K562 (cell line): ENCODE data around the gene PLAGL1. TPM values are rescaled to one million over a fixed set of nuclear protein-coding genes. Genes with fewer than 3 reads are reported as not detected.

Source experiments
- ATAC-seq: fragments of 200-7000 bp; cut with Tn5 transposase; 3 replicates; pipeline ENCODE4 v1.9.1; 2020; ENCODE audit warnings: moderate library complexity
- BruUV-seq: library from RNA; stranded (reverse); fragments of 400-500 nt; replicated peaks from 2 replicates; lab custom pipeline; 2021; lab: Mats Ljungman, UMichigan
- CTCF ChIA-PET: fragments of 300-600 bp; formaldehyde crosslinking; extraction: SDS; loops from one replicate; lab custom pipeline; 2021; ENCODE audit warnings: low intra/inter-chr PET ratio; lab: Yijun Ruan, JAX
- POLR2A ChIA-PET: fragments of 300-600, 350-650 bp; sonication (Branson Sonifier 250); formaldehyde crosslinking; extraction: SDS; loops from one replicate; lab custom pipeline; 2021; ENCODE audit warnings: antibody characterized with exemption, inconsistent platforms; lab: Yijun Ruan, JAX
- DNase-seq, 4 experiments: peaks; one replicate each; pipeline versions ENCODE4 v3.0.0 to v3.0.0-alpha.2; 2011 to 2018; ENCODE audit warnings: low spot score in 3 of 4, mixed read lengths in 3 of 4; ENCODE audit errors: extremely low read depth in 1 of 4
- FAIRE-seq: peaks from 2 replicates; lab custom pipeline; 2011; peaks lifted over from hg19 to GRCh38; lab: Jason Lieb, UNC
- H2AFZ ChIP-seq: 2 replicates; pipeline ENCODE4 v1.6.0; 2011; ENCODE audit warnings: low read depth, low read length, control low read depth, inconsistent platforms
- H3K27ac ChIP-seq: fragments of 200-600 bp; 3 replicates; pipeline ENCODE4 v1.8.0; 2011; ENCODE audit warnings: low read depth, mild to moderate bottlenecking, control low read depth, inconsistent platforms, low read length, moderate library complexity, mixed read lengths; ENCODE audit errors: extremely low read depth
- H3K27me3 ChIP-seq, 2 experiments: fragments of 300-600 bp in 1 of 2; 2 replicates in 1 of 2; 3 replicates in 1 of 2; pipeline versions ENCODE4 v1.6.0 to v1.8.0; 2011; ENCODE audit warnings: inconsistent platforms in 2 of 2, low read length in 2 of 2, mild to moderate bottlenecking in 1 of 2, mixed read lengths in 1 of 2, moderate library complexity in 1 of 2; ENCODE audit not compliant: control insufficient read depth in 2 of 2, insufficient read depth in 2 of 2
- H3K36me3 ChIP-seq: fragments of 300-600 bp; 3 replicates; pipeline ENCODE4 v1.8.0; 2011; ENCODE audit warnings: mild to moderate bottlenecking, low read length, inconsistent platforms; ENCODE audit not compliant: control insufficient read depth, insufficient read depth
- H3K4me1 ChIP-seq, 2 experiments: fragments of 200-600 bp in 1 of 2; replicated peaks in 1 of 2; 2 replicates in 1 of 2; 3 replicates in 1 of 2; pipeline versions ENCODE4 v1.5.1 to v1.8.0; 2011; ENCODE audit warnings: inconsistent platforms in 2 of 2, low read length in 2 of 2, mild to moderate bottlenecking in 1 of 2, mixed read lengths in 1 of 2, moderate library complexity in 1 of 2; ENCODE audit not compliant: control insufficient read depth in 2 of 2, insufficient read depth in 2 of 2
- H3K4me2 ChIP-seq: 2 replicates; pipeline ENCODE4 v1.6.1; 2011; ENCODE audit warnings: low read length, control low read depth, inconsistent platforms, mixed read lengths; ENCODE audit not compliant: insufficient read depth
- H3K4me3 ChIP-seq: fragments of 200-600 bp; sonication (generic), shearing (Covaris generic); 2 replicates; pipeline ENCODE4 v1.5.1; 2016; ENCODE audit warnings: control low read depth, inconsistent platforms
- H3K79me2 ChIP-seq: fragments of 200-600 bp; 3 replicates; pipeline ENCODE4 v1.8.0; 2011; ENCODE audit warnings: low read length, inconsistent platforms; ENCODE audit not compliant: control insufficient read depth, insufficient read depth
- H3K9ac ChIP-seq, 2 experiments: 2 replicates each; pipeline versions ENCODE4 v1.6.0 to v1.6.1; 2011; ENCODE audit warnings: low read depth in 2 of 2, low read length in 2 of 2, control low read depth in 1 of 2, inconsistent platforms in 1 of 2, mild to moderate bottlenecking in 1 of 2, mixed read lengths in 1 of 2; ENCODE audit not compliant: insufficient read depth in 1 of 2
- H3K9me1 ChIP-seq: one replicate; pipeline ENCODE4 v1.6.0; 2011; ENCODE audit warnings: inconsistent platforms, mild to moderate bottlenecking, low read length, moderate library complexity; ENCODE audit not compliant: control insufficient read depth, insufficient read depth
- H3K9me3 ChIP-seq: replicated peaks from 2 replicates; pipeline ENCODE4 v1.5.1; 2011; ENCODE audit warnings: low read depth, low read length, inconsistent platforms; ENCODE audit not compliant: control insufficient read depth, insufficient read depth
- H4K20me1 ChIP-seq: replicated peaks from 2 replicates; pipeline ENCODE4 v1.6.1; 2011; ENCODE audit warnings: low read length, inconsistent platforms, mixed read lengths; ENCODE audit not compliant: control insufficient read depth, insufficient read depth
- CBFA2T2 ChIP-seq: fragments of 450-650 bp; conservative IDR thresholded peaks from 2 replicates; pipeline ENCODE4 v1.6.1; 2017; ENCODE audit warnings: mild to moderate bottlenecking
- MAX ChIP-seq: sonication (generic); formaldehyde crosslinking; IDR thresholded peaks from 2 replicates; pipeline ENCODE4 v1.9.0; 2022; ENCODE audit warnings: mild to moderate bottlenecking, missing genetic modification reagents
- MCM3 ChIP-seq: fragments of 450-650 bp; IDR thresholded peaks from 2 replicates; pipeline ENCODE4 v1.6.1; 2016
- MEIS2 ChIP-seq: fragments of 450-650 bp; IDR thresholded peaks from 2 replicates; pipeline ENCODE4 v1.6.1; 2014; ENCODE audit warnings: mild to moderate bottlenecking; ENCODE audit not compliant: partially characterized antibody
- NR2C2 ChIP-seq, 2 experiments: fragments of 200-800 bp in 1 of 2; sonication (Bioruptor generic) in 1 of 2; sonication (generic) in 1 of 2; formaldehyde crosslinking in 1 of 2; IDR thresholded peaks; 2 replicates each; pipeline versions ENCODE4 v1.6.1 to v1.8.0; 2016 to 2022; ENCODE audit warnings: mild to moderate bottlenecking in 1 of 2, missing compliant biosample characterization in 1 of 2, missing genetic modification characterization in 1 of 2, missing genetic modification reagents in 1 of 2
- PBX2 ChIP-seq, 2 experiments: IDR thresholded peaks in 1 of 2; conservative IDR thresholded peaks in 1 of 2; 2 replicates each; pipeline ENCODE4 v1.6.1; 2016; ENCODE audit warnings: low read depth in 2 of 2, mild to moderate bottlenecking in 1 of 2, missing compliant biosample characterization in 1 of 2, missing genetic modification characterization in 1 of 2, moderate library complexity in 1 of 2
- PKNOX1 ChIP-seq: fragments of 450-650 bp; IDR thresholded peaks from 2 replicates; pipeline ENCODE4 v1.6.1; 2016
- PTRF ChIP-seq: fragments of 450-650 bp; IDR thresholded peaks from 2 replicates; pipeline ENCODE4 v1.6.1; 2016; ENCODE audit warnings: mild to moderate bottlenecking, missing genetic modification characterization, missing compliant biosample characterization
- USF2 ChIP-seq: sonication (generic); formaldehyde crosslinking; IDR thresholded peaks from 2 replicates; pipeline ENCODE4 v1.5.0; 2020; ENCODE audit warnings: missing genetic modification reagents
- ZNF778 ChIP-seq: fragments of 450-650 bp; formaldehyde crosslinking; IDR thresholded peaks from 2 replicates; pipeline ENCODE4 v1.4.0; 2020; ENCODE audit warnings: mild to moderate bottlenecking, moderate library complexity
- WGBS: fragments of 100-300 bp; shearing (Covaris generic); methylation state at CpG from one replicate; pipeline ENCODE4 v1.1.6; 2016; ENCODE audit warnings: low coverage, mixed read lengths; ENCODE audit not compliant: insufficient coverage; ENCODE audit errors: missing lambda C conversion rate; 5-methylcytosine and 5-hydroxymethylcytosine counted together
- in situ Hi-C: fragments of 300-500 bp; cut with MboI; formaldehyde crosslinking; loops from 4 replicates; pipeline ENCODE4 v1.15.0; 2018; ENCODE audit warnings: inconsistent platforms, mixed read lengths
- intact Hi-C: fragments of 100-400 bp; cut with micrococcal nuclease; formaldehyde crosslinking; loops from 2 replicates; pipeline ENCODE4 v1.14.2; 2022
- polyA plus RNA-seq, 8 experiments: library from polyadenylated mRNA; depleted of rRNA in 4 of 8; stranded (reverse) in 5 of 8; unstranded in 3 of 8; fragments of >200 nt; fragmentation: Nextera tagmentation in 2 of 8; fragmentation: Illumina TruSeq in 1 of 8; extraction: Ambion mirVana in 2 of 8; extraction: Trizol in 1 of 8; gene quantifications; 2 replicates each; pipeline versions ENCODE4 v1.2.1 to v1.2.3, GENCODE V29; 2011 to 2014; ENCODE audit warnings: inconsistent platforms in 1 of 8, missing spikeins in 1 of 8
- total RNA-seq, 7 experiments: library from RNA; depleted of rRNA in 6 of 7; stranded (reverse); fragments of >200 nt in 6 of 7; fragmentation: Illumina TruSeq in 2 of 7; extraction: Trizol in 2 of 7; gene quantifications; 2 replicates each; pipeline versions ENCODE4 v1.2.1 to v1.2.3, GENCODE V29; 2011 to 2021; ENCODE audit warnings: low replicate concordance in 1 of 7

Gene PLAGL1
- total and polyA plus RNA-seq, 9 of the 15 experiments (the other 6 are each of a cell fraction or from before 2014, with no cell fraction given), result 4.9 to 29.6 (median 13.2) TPM

- TF ChIP-seq MCM3, result no peak
- no peak for TF ChIP-seq CBFA2T2
- TF ChIP-seq USF2 (CRISPR knock-in tag), result peak; percentile 24; the same call in 1 of the 2 replicates
- TF ChIP-seq MAX (CRISPR knock-in tag), result 0 out of 2 replicates have a peak, but pooled peaks have one; percentile 28
Observed at GRCh38 chr6:144008120-144008811, at the start of gene PLAGL1 (continued).

- ChIA-PET CTCF (no interaction called here), POLR2A (interaction anchor here (1.2 to 2.3 kb wide), 2 partner anchors 9 to 10 kb away, joined by 3 to 13 read pairs; no protein-coding TSS in a partner anchor)
- no peaks in the 10 kb centered on the region for H4K20me1 ChIP-seq
- H3K27ac ChIP-seq, result no peak overlapping the region
- intact Hi-C loops (no loop called here), in situ Hi-C loops (no loop called here)
- WGBS, result 20% methylated on average over 6 of the region's 6 CpGs
- no peak overlapping the region for H3K4me3 ChIP-seq
- H3K9ac ChIP-seq, result no peak overlapping the region
- H3K27me3 ChIP-seq, result no peaks in the 10 kb centered on the region; a peak in 1 of 5 replicates
- no peaks in the 10 kb centered on the region for H3K9me3 ChIP-seq
- H3K9me1 ChIP-seq, result no peaks in the 10 kb centered on the region
- TF ChIP-seq MEIS2, result peak; percentile 60
- no peak for TF ChIP-seq PTRF (tag)
- TF ChIP-seq NR2C2 (CRISPR knock-in tag; IDR thresholded peaks at IDR 0.05), result no peak
- 0 out of 2 replicates have a peak, but pooled peaks have one; percentile 8 for TF ChIP-seq NR2C2 (tag; IDR thresholded peaks at IDR 0.05)
- peak; percentile 45; the same call in 1 of the 2 replicates for TF ChIP-seq PKNOX1
- TF ChIP-seq ZNF778, result no peak
- TF ChIP-seq PBX2 (CRISPR knock-in tag; IDR thresholded peaks at IDR 0.05; ENCODE audit: low read depth), result no peak
- TF ChIP-seq PBX2 (tag; conservative IDR thresholded peaks at IDR 0.05; ENCODE audit: low read depth), result peak; percentile 48; the same call in 1 of the 2 replicates
- no TSS peak for BruUV-seq
- no peaks in the 10 kb centered on the region for H3K4me1 ChIP-seq
- DNase-seq, result no peak
- no peaks in the 10 kb centered on the region for H3K36me3 ChIP-seq
- H3K79me2 ChIP-seq, result no peaks in the 10 kb centered on the region
- peak overlapping the region; percentile 69 for H2AFZ ChIP-seq
- no peak overlapping the region for H3K4me2 ChIP-seq
- ATAC-seq, result peak; percentile 47; the same call in 2 of the 3 replicates
- no peak for FAIRE-seq
Observed at GRCh38 chr6:144055121-144055931, 47.3 kb upstream of the PLAGL1 start.
